Measurements from ENCODE around the gene PCDHGB3.

The PCDHGB3 gene

DNA sequence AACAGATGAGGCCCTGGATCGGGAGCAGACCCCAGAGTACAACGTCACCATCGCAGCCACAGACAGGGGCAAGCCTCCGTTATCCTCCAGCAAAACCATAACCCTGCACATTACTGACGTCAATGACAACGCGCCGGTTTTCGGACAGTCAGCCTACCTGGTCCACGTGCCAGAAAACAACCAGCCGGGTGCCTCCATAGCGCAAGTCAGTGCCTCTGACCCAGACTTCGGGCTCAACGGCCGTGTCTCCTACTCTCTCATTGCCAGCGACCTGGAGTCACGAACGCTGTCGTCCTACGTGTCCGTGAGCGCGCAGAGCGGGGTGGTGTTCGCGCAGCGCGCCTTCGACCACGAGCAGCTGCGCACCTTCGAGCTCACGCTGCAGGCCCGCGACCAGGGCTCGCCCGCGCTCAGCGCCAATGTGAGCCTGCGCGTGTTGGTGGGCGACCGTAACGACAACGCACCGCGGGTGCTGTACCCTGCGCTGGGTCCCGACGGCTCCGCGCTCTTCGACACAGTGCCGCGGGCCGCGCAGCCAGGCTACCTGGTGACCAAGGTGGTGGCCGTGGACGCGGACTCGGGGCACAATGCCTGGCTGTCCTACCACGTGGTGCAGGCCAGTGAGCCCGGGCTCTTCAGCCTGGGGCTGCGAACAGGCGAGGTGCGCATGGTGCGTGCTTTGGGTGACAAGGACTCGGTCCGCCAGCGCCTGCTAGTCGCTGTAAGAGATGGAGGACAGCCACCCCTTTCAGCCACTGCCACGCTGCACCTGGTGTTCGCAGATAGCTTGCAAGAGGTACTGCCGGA lies 49.2 kb downstream of the PCDHGB3 start:
- DNase-seq (ENCODE audit: low read depth in 1 of 2, low spot score in 1 of 2), result no peak
- no peak overlapping the region for H3K27ac ChIP-seq (replicated peaks)
- H3K27me3 ChIP-seq (ENCODE audit: insufficient read depth, poor library complexity, severe bottlenecking), result peaks cover 9% of the 10 kb centered on the region
- H3K4me3 ChIP-seq (replicated peaks; ENCODE audit: insufficient read depth, low read length), result no peak overlapping the region
- TF ChIP-seq POLR2AphosphoS5 (IDR thresholded peaks at IDR 0.05; ENCODE audit: low read depth) (no peak), SPI1 (IDR thresholded peaks at IDR 0.05; ENCODE audit: borderline replicate concordance, low read depth) (no peak), GABPA (IDR thresholded peaks at IDR 0.05; ENCODE audit: low read depth) (no peak)
- TF ChIP-seq, protein P1, sequence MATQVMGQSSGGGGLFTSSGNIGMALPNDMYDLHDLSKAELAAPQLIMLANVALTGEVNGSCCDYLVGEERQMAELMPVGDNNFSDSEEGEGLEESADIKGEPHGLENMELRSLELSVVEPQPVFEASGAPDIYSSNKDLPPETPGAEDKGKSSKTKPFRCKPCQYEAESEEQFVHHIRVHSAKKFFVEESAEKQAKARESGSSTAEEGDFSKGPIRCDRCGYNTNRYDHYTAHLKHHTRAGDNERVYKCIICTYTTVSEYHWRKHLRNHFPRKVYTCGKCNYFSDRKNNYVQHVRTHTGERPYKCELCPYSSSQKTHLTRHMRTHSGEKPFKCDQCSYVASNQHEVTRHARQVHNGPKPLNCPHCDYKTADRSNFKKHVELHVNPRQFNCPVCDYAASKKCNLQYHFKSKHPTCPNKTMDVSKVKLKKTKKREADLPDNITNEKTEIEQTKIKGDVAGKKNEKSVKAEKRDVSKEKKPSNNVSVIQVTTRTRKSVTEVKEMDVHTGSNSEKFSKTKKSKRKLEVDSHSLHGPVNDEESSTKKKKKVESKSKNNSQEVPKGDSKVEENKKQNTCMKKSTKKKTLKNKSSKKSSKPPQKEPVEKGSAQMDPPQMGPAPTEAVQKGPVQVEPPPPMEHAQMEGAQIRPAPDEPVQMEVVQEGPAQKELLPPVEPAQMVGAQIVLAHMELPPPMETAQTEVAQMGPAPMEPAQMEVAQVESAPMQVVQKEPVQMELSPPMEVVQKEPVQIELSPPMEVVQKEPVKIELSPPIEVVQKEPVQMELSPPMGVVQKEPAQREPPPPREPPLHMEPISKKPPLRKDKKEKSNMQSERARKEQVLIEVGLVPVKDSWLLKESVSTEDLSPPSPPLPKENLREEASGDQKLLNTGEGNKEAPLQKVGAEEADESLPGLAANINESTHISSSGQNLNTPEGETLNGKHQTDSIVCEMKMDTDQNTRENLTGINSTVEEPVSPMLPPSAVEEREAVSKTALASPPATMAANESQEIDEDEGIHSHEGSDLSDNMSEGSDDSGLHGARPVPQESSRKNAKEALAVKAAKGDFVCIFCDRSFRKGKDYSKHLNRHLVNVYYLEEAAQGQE (IDR thresholded peaks at IDR 0.05; ENCODE audit: insufficient replicate concordance, low read depth), result no peak
- TF ChIP-seq, protein P2, sequence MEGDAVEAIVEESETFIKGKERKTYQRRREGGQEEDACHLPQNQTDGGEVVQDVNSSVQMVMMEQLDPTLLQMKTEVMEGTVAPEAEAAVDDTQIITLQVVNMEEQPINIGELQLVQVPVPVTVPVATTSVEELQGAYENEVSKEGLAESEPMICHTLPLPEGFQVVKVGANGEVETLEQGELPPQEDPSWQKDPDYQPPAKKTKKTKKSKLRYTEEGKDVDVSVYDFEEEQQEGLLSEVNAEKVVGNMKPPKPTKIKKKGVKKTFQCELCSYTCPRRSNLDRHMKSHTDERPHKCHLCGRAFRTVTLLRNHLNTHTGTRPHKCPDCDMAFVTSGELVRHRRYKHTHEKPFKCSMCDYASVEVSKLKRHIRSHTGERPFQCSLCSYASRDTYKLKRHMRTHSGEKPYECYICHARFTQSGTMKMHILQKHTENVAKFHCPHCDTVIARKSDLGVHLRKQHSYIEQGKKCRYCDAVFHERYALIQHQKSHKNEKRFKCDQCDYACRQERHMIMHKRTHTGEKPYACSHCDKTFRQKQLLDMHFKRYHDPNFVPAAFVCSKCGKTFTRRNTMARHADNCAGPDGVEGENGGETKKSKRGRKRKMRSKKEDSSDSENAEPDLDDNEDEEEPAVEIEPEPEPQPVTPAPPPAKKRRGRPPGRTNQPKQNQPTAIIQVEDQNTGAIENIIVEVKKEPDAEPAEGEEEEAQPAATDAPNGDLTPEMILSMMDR (IDR thresholded peaks at IDR 0.05; ENCODE audit: insufficient read depth, low read length), result no peak

DNA sequence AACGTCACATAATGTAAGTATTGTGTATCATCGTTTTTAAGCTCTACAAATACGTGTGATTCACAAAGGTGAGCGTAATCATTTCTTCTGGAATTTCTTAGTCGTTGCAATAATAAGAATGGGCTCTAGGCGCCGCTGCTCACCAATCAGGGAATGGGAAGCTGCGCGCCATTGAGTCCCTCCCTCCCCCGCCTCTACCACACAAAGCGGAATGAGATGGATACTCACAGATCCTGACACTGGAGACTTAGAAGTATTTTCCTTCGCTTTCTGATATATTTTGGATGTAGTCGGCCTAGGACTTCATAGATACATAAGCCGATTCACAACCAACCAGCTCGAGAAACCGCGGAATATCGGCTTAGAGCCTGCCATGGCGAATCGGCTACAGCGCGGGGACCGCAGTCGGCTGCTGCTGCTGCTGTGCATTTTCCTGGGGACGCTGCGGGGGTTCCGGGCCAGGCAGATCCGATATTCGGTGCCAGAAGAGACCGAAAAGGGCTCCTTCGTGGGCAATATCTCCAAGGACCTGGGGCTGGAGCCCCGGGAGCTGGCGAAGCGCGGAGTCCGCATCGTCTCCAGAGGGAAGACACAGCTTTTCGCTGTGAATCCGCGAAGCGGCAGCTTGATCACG lies 50.9 kb downstream of the PCDHGB3 start, which contains the start of gene PCDHGA11:
Gene PCDHGA11 (plus strand): TSS at position 197 of the 634 bp plus-strand sequence. CDS start 177 bp downstream, at position 374.
- TF ChIP-seq, protein P2 (IDR thresholded peaks at IDR 0.05; ENCODE audit: insufficient read depth, low read length), result peak; percentile 60
- TF ChIP-seq SPI1 (IDR thresholded peaks at IDR 0.05; ENCODE audit: borderline replicate concordance, low read depth), result no peak
- Histone ChIP-seq H3K27me3 (ENCODE audit: insufficient read depth, poor library complexity, severe bottlenecking) (peaks cover 13% of the 10 kb centered on the region), H3K4me3 (replicated peaks; ENCODE audit: insufficient read depth, low read length) (peak within 1 kb of the TSS; percentile 69), H3K27ac (replicated peaks) (no peak within 1 kb of the TSS)
- DNase-seq (ENCODE audit: low read depth in 1 of 2, low spot score in 1 of 2), result peak in 1 of 2 experiments; percentile 68

DNA sequence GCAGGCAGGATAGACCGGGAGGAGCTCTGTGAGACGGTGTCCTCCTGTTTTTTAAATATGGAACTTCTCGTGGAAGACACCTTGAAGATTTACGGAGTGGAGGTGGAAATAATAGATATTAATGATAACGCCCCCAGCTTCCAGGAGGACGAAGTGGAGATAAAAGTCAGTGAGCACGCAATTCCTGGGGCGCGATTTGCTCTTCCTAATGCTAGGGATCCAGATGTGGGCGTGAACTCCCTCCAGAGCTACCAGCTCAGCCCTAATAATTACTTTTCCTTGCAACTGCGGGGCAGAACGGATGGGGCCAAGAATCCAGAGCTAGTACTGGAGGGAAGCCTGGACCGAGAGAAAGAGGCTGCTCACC lies 51.4 kb downstream of the PCDHGB3 start:
- peak overlapping the region; percentile 69 for H3K4me3 ChIP-seq (replicated peaks; ENCODE audit: insufficient read depth, low read length)

More for the DNA sequence above, 51.4 kb downstream of the PCDHGB3 start:
- Histone ChIP-seq H3K27ac (replicated peaks) (no peak overlapping the region), H3K27me3 (ENCODE audit: insufficient read depth, poor library complexity, severe bottlenecking) (peaks cover 13% of the 10 kb centered on the region)
- DNase-seq (ENCODE audit: low read depth in 1 of 2, low spot score in 1 of 2), result no peak
- TF ChIP-seq POLR2AphosphoS5 (IDR thresholded peaks at IDR 0.05; ENCODE audit: low read depth), result no peak
- TF ChIP-seq GABPA (IDR thresholded peaks at IDR 0.05; ENCODE audit: low read depth), result no peak
- TF ChIP-seq, protein P2 (IDR thresholded peaks at IDR 0.05; ENCODE audit: insufficient read depth, low read length), result no peak
- no peak for TF ChIP-seq SPI1 (IDR thresholded peaks at IDR 0.05; ENCODE audit: borderline replicate concordance, low read depth)
- TF ChIP-seq, protein P1 (IDR thresholded peaks at IDR 0.05; ENCODE audit: insufficient replicate concordance, low read depth), result no peak

Data from HL-60 (cell line).